Prostate gland (tissue), 2 donors: ENCODE results near the gene EPS15. TPM values are rescaled to one million over a fixed set of nuclear protein-coding genes. Genes with fewer than 3 reads are reported as not detected.
"Not testable (repeated sequence)": the region's sequence is repeated elsewhere in the genome, so short reads cannot be mapped to it uniquely, and the experiment has no call there.

Experiments
- DNase-seq: peaks from one replicate; pipeline ENCODE4 v3.0.0-alpha.2; 2019; ENCODE audit warnings: low spot score
- H3K27ac ChIP-seq, 2 donors: fragments of 200-600 bp; sonication (generic); 2 replicates each; pipeline ENCODE4 v1.5.1; 2017 to 2019
- H3K27me3 ChIP-seq: fragments of 200-600 bp; sonication (generic); replicated peaks from 2 replicates; pipeline ENCODE4 v1.5.1; 2019; ENCODE audit not compliant: insufficient read depth
- H3K36me3 ChIP-seq, 2 donors: fragments of 200-600 bp; sonication (generic); 1 replicate in 1 of 2; 2 replicates in 1 of 2; pipeline versions ENCODE4 v1.5.1 to v1.8.1; 2017 to 2019
- H3K4me1 ChIP-seq: fragments of 200-600 bp; sonication (generic); replicated peaks from 2 replicates; pipeline ENCODE4 v1.5.1; 2019
- H3K4me3 ChIP-seq, 2 donors: fragments of 200-600 bp; sonication (generic); 2 replicates each; pipeline ENCODE4 v1.5.1; 2017 to 2019
- H3K9me3 ChIP-seq: fragments of 200-600 bp; sonication (generic); 2 replicates; pipeline ENCODE4 v1.5.1; 2017
- POLR2A ChIP-seq: fragments of 450-650 bp; IDR thresholded peaks from one replicate; pipeline ENCODE4 v1.6.1; 2016; ENCODE audit warnings: antibody characterized with exemption, mild to moderate bottlenecking
- POLR2AphosphoS5 ChIP-seq: sonication (generic); formaldehyde crosslinking; IDR thresholded peaks from one replicate; pipeline ENCODE4 v1.6.1; 2017; ENCODE audit warnings: antibody characterized with exemption
- WGBS: methylation state at CpG from one replicate; pipeline ENCODE4 v1.1.5; 2018; 5-methylcytosine and 5-hydroxymethylcytosine counted together
- intact Hi-C: fragments of 100-400 bp; cut with DNase I; formaldehyde crosslinking; loops from one replicate; pipeline ENCODE4 v1.14.2; 2022
- total RNA-seq, 2 donors: library from RNA; depleted of rRNA; stranded (reverse); fragments of >200 nt; gene quantifications; one replicate each; pipeline ENCODE4 v1.1.0, GENCODE V29; 2016
- TF ChIP-seq, protein P1 (sequence below), 4 experiments: fragments of 200-600 bp in 2 of 4; fragments of 450-650 bp in 2 of 4; sonication (generic) in 2 of 4; IDR thresholded peaks; 1 replicate in 3 of 4; 2 replicates in 1 of 4; pipeline ENCODE4 v1.5.1; 2016 to 2019; ENCODE audit warnings: antibody characterized with exemption in 4 of 4, mild to moderate bottlenecking in 2 of 4, moderate library complexity in 2 of 4

The EPS15 gene
- total RNA-seq, 2 donors from 2014 or later: 62.4 to 70.4 TPM

DNA sequence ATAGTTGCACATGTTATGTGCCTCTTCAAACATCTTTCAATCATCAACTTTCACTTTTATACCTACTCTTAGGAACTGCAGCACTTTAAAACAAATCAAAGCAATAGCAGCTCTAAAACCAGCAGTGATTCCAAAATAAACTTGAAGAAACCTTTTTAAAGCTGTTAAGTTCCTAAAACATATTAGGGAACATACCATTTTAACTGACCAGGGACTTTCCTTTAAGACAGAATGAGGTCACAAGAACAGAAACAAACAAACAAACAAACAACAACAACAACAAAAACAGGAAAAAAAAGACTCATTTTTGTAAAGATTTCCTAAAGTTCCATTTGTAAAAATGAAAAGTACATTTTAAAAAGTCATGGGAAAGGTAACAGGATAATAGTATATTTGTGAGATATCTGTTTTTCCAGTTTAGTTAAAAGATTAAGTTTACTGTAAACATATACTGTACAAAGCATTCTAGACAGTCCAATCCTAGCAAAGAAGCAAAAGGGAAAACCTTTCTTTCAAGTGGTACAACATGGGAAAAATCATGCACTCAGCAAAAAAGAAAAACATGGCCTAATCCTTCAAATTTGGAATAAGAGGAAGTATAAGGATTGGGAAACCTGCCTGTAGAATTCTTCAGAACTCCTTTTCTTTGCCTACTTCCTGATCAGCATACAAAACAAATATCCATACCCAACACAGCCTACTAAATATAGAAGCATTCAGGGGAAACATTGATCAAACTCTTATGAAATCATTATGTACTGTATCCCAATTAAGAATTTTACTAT is 45.5 kb downstream of the EPS15 start:
- no peak for TF ChIP-seq POLR2AphosphoS5
- TF ChIP-seq POLR2A: no peak
- TF ChIP-seq, protein P1, sequence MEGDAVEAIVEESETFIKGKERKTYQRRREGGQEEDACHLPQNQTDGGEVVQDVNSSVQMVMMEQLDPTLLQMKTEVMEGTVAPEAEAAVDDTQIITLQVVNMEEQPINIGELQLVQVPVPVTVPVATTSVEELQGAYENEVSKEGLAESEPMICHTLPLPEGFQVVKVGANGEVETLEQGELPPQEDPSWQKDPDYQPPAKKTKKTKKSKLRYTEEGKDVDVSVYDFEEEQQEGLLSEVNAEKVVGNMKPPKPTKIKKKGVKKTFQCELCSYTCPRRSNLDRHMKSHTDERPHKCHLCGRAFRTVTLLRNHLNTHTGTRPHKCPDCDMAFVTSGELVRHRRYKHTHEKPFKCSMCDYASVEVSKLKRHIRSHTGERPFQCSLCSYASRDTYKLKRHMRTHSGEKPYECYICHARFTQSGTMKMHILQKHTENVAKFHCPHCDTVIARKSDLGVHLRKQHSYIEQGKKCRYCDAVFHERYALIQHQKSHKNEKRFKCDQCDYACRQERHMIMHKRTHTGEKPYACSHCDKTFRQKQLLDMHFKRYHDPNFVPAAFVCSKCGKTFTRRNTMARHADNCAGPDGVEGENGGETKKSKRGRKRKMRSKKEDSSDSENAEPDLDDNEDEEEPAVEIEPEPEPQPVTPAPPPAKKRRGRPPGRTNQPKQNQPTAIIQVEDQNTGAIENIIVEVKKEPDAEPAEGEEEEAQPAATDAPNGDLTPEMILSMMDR (IDR thresholded peaks at IDR 0.05): no peak
- Histone ChIP-seq H3K4me3 (no peak overlapping the region), H3K27me3 (no peaks in the 10 kb centered on the region), H3K36me3 (no peaks in the 10 kb centered on the region), H3K27ac (peak overlapping the region in 1 of 2 donors; percentile 25), H3K4me1 (peaks cover 7% of the 10 kb centered on the region), H3K9me3 (no peaks in the 10 kb centered on the region)
- intact Hi-C loops: no loop called here
- no peak for DNase-seq

GRCh38 chr1:51472359-51472758 is 46.7 kb downstream of the EPS15 start:
- H3K4me1 ChIP-seq: peaks cover 7% of the 10 kb centered on the region
- TF ChIP-seq POLR2A: no peak
- TF ChIP-seq, protein P1 (IDR thresholded peaks at IDR 0.05): no peak
- TF ChIP-seq POLR2AphosphoS5: no peak
- no peaks in the 10 kb centered on the region for H3K36me3 ChIP-seq
- intact Hi-C loops: no loop called here
- no peak overlapping the region for H3K4me3 ChIP-seq
- DNase-seq: no peak
- peak overlapping the region in 1 of 2 donors; percentile 2 for H3K27ac ChIP-seq
- no peaks in the 10 kb centered on the region for H3K27me3 ChIP-seq
- no peaks in the 10 kb centered on the region for H3K9me3 ChIP-seq
- 46% methylated on average over 2 of the region's 2 CpGs for WGBS

- DNase-seq: no peak
- Histone ChIP-seq H3K36me3 (no peaks in the 10 kb centered on the region), H3K27ac (no peak overlapping the region), H3K27me3 (no peaks in the 10 kb centered on the region), H3K4me1 (peaks cover 7% of the 10 kb centered on the region), H3K4me3 (no peak overlapping the region), H3K9me3 (no peaks in the 10 kb centered on the region)
- intact Hi-C loops: no loop called here
- no peak for TF ChIP-seq POLR2AphosphoS5
- WGBS: 97% methylated on average over 3 of the region's 3 CpGs
Measured at GRCh38 chr1:51469518-51469917, 49.5 kb downstream of the EPS15 start.

DNA sequence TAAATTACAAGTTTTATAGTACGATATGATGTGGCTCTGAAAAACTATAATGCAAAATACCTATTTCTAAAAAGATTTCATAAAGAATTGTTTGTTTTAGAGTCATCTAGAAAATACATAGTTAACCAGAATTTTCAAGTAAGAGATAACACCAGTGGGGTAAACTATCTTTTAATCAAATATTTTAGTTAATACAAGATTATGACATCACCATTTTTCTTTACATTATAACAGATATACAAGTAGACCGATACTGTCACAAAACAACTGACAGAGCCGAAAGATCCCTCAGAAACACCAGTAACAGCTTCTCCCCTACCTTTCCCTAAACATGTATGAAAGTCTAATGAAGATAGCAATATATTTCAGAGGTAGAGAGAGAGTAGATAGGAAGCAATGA is 54.2 kb downstream of the EPS15 start:
- intact Hi-C loops: no loop called here
- no peak for DNase-seq
- Histone ChIP-seq H3K27me3 (no peaks in the 10 kb centered on the region), H3K27ac (no peak overlapping the region), H3K4me3 (no peak overlapping the region), H3K9me3 (no peaks in the 10 kb centered on the region), H3K4me1 (no peaks in the 10 kb centered on the region), H3K36me3 (no peaks in the 10 kb centered on the region)
- 94% methylated on average over 3 of the region's 3 CpGs for WGBS
- TF ChIP-seq POLR2A (no peak), POLR2AphosphoS5 (no peak)
- TF ChIP-seq, protein P1 (IDR thresholded peaks at IDR 0.05): no peak

GRCh38 chr1:51463561-51463960 is 55.5 kb downstream of the EPS15 start:
- DNase-seq: no peak
- intact Hi-C loops: no loop called here
- Histone ChIP-seq H3K4me1 (no peaks in the 10 kb centered on the region), H3K27me3 (no peaks in the 10 kb centered on the region), H3K9me3 (no peaks in the 10 kb centered on the region), H3K4me3 (no peak overlapping the region), H3K27ac (no peak overlapping the region), H3K36me3 (no peaks in the 10 kb centered on the region)
- WGBS: 95% methylated on average over 1 of the region's 1 CpG
- no peak for TF ChIP-seq POLR2A
- TF ChIP-seq, protein P1 (IDR thresholded peaks at IDR 0.05): no peak
- no peak for TF ChIP-seq POLR2AphosphoS5

GRCh38 chr1:51462289-51462688 is 56.8 kb downstream of the EPS15 start:
- H3K36me3 ChIP-seq, DNase-seq, H3K27ac ChIP-seq, H3K27me3 ChIP-seq, H3K4me3 ChIP-seq, H3K4me1 ChIP-seq, H3K9me3 ChIP-seq, intact Hi-C loops: not testable (repeated sequence)
- WGBS: 90% methylated on average over 2 of the region's 2 CpGs
